Hematopoietic multipotent progenitor cell treated with erythropoietin and hydrocortisone succinate and interleukin-3 and kit ligand, for 6 days (in vitro differentiated cells): ENCODE measurements around the gene SPATA13.
"Not testable (repeated sequence)": the region's sequence is repeated elsewhere in the genome, so short reads cannot be mapped to it uniquely, and the experiment has no call there.

Experiments
- DNase-seq: peaks from one replicate; pipeline ENCODE4 v3.0.0-alpha.2; 2015

SPATA13 gene

GRCh38 chr13:24160458-24161009 lies at the start of gene SPATA13:
SPATA13 (plus strand) TSS chr13:24160720; CDS start chr13:24222930, 62,210 bp downstream.
- peak; percentile 98 for DNase-seq

- no peak for DNase-seq
Measured at GRCh38 chr13:24112791-24113190, 47.7 kb upstream of the SPATA13 start.

- DNase-seq = no peak
Measured at GRCh38 chr13:24115671-24116070, 44.8 kb upstream of the SPATA13 start.

GRCh38 chr13:24116131-24116530 lies 44.4 kb upstream of the SPATA13 start:
- no peak for DNase-seq

GRCh38 chr13:24118576-24118975 lies 41.9 kb upstream of the SPATA13 start:
- DNase-seq = no peak

- no peak for DNase-seq
Measured at GRCh38 chr13:24119626-24120508, 40.7 kb upstream of the SPATA13 start.

- DNase-seq = not testable (repeated sequence)
Measured at GRCh38 chr13:24122045-24122444, 38.5 kb upstream of the SPATA13 start.

GRCh38 chr13:24122569-24122968 lies 38.0 kb upstream of the SPATA13 start:
- no peak for DNase-seq

GRCh38 chr13:24123761-24124160 lies 36.8 kb upstream of the SPATA13 start:
- DNase-seq = no peak

- no peak for DNase-seq
Measured at GRCh38 chr13:24124789-24125476, 35.6 kb upstream of the SPATA13 start.

- DNase-seq = no peak
Measured at GRCh38 chr13:24127116-24127631, 33.3 kb upstream of the SPATA13 start.

GRCh38 chr13:24128112-24128511 lies 32.4 kb upstream of the SPATA13 start:
- DNase-seq = no peak

GRCh38 chr13:24128962-24129361 lies 31.6 kb upstream of the SPATA13 start:
- no peak for DNase-seq

GRCh38 chr13:24129914-24130774 lies 30.4 kb upstream of the SPATA13 start:
- DNase-seq = peak; percentile 8

GRCh38 chr13:24131749-24132148 lies 28.8 kb upstream of the SPATA13 start:
- no peak for DNase-seq

GRCh38 chr13:24133021-24133795 lies 27.3 kb upstream of the SPATA13 start:
- no peak for DNase-seq

- no peak for DNase-seq
Measured at GRCh38 chr13:24134231-24134630, 26.3 kb upstream of the SPATA13 start.

- DNase-seq = no peak
Measured at GRCh38 chr13:24134757-24135156, 25.8 kb upstream of the SPATA13 start.

GRCh38 chr13:24135674-24136300 lies 24.7 kb upstream of the SPATA13 start:
- no peak for DNase-seq

GRCh38 chr13:24138911-24139310 lies 21.6 kb upstream of the SPATA13 start:
- DNase-seq = no peak

GRCh38 chr13:24141333-24141910 lies 19.1 kb upstream of the SPATA13 start:
- no peak for DNase-seq
